ENCODE results near the gene DUSP7.

The DUSP7 gene

GRCh38 chr3:52067046-52067445 lies 10.7 kb upstream of the DUSP7 start:
- DNase-seq, result no peak

GRCh38 chr3:52065264-52065756 lies 8.9 kb upstream of the DUSP7 start:
- DNase-seq, result peak; percentile 42

DNA sequence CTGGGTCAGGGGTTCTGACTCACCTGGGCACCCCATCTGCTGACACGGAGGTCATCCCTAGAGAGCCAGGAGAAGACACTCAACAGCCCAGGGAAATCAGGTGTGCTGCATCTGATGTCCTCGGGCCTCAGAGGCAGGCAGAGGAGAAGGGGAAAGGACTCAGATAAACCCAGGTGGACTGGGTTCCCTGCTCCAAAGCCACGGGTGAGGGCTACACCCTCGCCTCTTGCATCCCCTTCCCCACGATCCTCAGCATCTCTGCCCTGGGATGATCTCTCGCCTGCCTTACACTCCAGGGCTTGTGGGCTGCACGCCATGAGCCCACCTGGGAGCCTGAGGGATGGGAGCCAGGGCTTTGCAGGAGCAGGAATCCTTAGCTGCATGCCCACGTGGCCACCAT lies 8.2 kb upstream of the DUSP7 start:
- DNase-seq, result no peak

DNA sequence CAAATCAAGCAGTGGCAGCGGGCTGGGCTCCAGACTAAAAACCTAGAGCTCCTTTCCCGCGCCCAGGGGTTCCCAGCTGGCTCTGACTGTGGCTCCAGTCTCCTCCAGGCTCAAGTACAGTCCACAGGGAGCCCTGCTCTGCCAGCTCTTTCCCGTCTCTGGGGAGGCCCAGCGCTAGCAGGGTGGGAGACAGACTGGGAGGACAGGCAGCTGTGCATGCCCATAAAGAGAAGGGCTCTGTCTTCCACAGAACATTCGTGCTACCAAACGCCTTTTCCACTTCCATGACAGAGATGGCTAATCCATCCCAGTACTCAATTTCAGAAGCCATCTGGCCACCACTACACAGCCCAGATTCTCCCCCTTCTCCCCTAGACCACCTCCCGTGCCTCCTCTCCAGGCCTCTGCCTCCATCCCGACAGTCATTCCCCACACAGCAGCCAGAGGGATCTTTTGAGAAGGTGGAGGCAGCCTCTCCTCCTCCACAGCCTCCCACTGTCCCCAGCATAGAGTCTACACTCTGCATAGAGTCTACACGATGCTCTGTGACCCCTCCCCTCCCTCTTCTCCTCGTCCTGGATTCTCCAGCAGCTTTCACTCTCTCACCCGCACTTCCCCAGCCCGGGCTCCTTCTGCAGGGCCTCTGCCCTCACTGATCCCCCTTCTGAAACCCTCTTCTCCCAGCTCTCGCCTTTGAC lies 6.8 kb upstream of the DUSP7 start:
- DNase-seq, result no peak

DNA sequence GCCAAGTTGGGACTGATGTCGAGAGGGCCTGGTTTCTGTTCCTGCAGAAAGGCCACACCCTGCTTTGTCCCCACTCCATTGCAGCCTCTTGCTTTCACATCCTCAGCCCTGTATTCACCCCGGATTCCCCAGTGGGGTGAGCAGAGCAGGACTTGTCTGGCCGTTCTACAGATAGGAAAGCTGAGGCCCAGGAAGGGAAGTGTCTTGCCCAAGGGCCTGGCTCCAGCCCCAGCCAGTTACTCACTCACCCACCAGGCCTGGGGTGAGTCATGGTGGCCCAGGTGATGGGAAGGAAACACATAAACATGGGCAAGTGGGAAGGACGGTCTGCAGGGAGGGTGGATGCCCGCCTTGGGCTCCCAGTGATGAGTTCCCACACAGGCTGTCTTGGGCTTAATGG lies 6.1 kb upstream of the DUSP7 start:
- DNase-seq, result peak; percentile 95

GRCh38 chr3:52061121-52061910 lies 4.9 kb upstream of the DUSP7 start:
- peak; percentile 51 for DNase-seq

- DNase-seq, result no peak
Observed at GRCh38 chr3:52059781-52060180, 3.4 kb upstream of the DUSP7 start.

DNA sequence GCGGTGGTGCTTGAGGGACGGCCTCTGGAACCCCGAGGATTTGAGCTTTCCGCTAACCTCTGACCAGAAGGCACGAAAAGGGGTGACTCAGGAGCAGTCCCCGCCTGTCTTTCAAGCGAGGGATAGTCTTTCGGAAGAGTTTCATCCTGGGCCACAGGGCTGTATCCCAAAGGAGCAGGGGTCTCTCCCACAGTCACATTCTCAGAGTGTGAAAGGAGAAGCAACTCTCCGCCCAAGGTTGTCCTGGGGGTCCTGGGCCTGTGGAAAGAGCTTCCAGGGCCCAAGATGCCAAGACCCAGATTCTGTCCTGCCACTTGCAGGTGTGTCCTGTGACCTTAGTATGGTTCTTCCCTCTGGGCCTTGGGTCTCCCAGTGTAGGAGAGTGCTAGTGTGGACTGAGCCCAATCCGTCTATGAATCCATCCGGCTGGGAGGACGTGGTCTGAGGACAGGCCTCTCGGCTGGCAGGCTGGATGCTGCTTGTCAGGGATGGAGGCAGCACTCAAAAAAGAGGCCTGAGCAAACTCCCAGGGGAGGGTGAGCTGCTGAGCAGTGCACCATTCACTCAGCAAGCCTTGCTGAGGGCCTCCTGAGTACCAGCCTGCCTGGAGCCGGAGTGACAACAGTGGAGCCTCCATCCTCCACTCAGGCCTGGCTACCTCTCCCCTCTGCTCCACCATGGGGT lies 1.6 kb upstream of the DUSP7 start:
- no peak for DNase-seq

DNA sequence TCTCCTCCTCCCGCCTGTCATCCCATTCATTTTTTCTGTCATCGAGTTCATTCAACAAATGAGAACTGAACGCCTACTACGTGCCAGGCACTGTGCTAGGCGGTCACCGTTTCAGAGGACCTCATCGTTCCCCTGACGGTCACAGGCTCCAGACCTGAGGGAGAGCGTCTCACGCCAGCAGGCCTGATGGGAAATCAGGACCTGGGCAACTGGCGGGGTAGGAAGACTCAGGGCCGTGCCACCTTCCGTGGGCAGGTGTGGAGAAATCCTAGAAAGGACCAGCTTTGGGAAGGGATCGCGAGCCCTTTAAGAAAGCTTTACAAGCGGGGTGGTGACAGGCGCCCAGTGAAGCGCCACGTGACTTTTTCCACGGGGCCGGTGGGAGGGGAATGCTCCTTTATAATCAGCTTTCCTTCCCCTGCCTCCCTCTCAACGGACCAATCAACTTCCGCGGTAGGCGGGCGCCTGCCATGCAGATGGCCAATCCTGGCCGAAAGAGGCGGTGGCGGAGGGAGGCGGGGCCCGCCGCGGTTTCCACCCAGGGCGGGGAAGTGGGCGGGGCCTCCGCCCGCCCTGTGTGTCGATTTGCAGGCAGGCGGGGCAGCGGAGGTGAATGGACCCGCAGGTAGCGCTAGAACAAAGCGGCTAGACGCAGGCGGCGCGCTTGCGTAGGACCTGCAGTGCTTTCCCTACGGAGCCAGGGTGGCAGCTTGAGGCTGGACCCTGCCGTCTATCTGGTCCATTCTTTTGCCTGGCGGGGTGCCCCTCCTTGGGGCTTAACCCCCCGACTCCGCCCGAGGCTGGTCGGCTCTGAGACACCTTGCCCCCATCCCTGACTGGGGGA lies 819 bp upstream of the DUSP7 start:
- DNase-seq, result peak; percentile 97

DNA sequence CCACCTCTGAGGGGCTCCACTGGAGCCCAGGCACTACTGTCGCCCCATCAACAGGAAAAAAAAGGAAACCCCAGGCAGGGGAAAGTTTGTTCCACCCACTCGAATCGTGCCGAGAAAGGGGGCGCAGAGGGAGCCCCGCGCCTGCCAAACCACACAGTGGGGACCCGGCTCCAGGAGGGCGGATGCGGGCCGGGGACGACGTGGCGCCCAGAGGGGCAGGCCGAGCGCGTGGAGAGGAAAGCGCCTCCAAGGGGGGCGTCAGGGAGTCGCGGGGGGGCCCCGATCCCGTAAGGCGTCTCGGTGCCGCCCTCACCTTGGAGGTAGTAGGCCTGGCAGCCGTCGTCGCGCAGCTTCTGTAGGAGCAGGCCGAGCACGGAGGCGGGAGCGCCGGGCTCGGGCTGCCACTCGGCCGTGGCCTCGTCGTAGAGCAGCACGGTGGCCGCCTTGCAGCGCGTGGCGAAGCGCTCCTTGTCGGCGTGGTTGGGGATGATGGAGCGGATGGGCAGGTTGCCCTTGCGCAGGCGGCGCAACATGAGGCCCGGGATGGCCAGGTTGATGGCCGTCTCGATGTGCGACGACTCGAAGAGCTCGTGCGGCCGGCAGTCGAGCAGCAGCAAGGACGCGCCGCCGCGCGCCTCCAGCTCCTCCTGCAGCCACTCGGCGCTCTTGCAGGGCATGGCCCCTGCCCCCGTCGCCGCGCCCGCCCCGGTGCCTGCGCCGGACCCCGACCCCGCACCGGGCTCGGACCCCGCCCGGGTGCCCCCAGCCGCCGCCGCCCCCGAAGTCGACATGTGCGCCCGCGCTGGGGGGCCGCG lies 627 bp downstream of the DUSP7 start:
- peak; percentile 45 for DNase-seq

GRCh38 chr3:52054661-52055511 lies 1.5 kb downstream of the DUSP7 start:
- no peak for DNase-seq

- peak; percentile 31 for DNase-seq
Observed at GRCh38 chr3:52053307-52054304, 2.8 kb downstream of the DUSP7 start.

- DNase-seq, result peak; percentile 89
Observed at GRCh38 chr3:52052831-52053306, 3.5 kb downstream of the DUSP7 start.

DNA sequence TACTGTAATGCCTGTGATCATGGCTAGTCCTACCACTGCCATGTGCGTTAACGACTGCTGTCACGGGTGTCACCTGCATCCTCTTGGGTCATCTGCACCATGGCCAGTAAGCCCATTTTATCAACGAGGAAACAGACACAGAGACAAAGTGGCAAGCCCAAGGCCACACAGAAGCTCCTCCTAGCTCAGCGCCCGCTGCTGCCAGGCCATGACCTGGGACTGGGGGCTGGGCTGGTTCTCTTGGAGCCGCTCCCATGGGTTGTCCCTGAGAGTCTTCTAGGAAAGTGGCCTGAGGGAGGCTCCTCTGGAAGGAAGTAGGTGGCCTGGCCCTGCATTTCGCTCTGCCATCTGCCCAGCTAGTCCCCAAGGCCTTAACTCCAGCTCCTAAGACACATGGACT lies 4.9 kb downstream of the DUSP7 start:
- no peak for DNase-seq

- no peak for DNase-seq
Observed at GRCh38 chr3:52050571-52050970, 5.8 kb downstream of the DUSP7 start.

GRCh38 chr3:52049503-52049902 lies 6.9 kb downstream of the DUSP7 start:
- no peak for DNase-seq

- DNase-seq, result peak; percentile 70
Observed at GRCh38 chr3:52047295-52047960, 8.9 kb downstream of the DUSP7 start.

DNA sequence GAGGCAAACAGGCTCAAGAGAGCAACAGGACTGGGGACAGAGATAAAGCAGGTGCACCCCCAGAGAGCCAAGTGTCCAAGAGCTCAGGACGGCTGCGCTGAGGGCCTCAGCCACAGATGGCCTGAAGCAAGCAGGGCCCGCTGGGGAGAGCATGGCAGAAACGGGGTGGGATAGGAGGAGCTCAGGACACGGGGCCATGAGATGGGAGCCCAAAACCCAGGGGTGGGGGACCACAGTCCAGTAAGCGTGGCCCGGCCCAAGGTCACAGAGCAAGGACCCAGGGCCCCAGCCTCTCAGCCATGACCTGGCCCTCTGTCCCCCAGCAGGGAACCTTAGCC lies 9.5 kb downstream of the DUSP7 start:
- no peak for DNase-seq

Measured in NCI-H226 (cell line).